Heart right ventricle (tissue), 16 donors: ENCODE measurements around the gene KCTD1. TPM values are rescaled to one million over a fixed set of nuclear protein-coding genes. Genes with fewer than 3 reads are reported as not detected.

Experiments
- ATAC-seq, 8 donors: fragments of 200-7000 bp; cut with Tn5 transposase; one replicate each; pipeline ENCODE4 v1.9.1; 2020; ENCODE audit warnings: mild to moderate bottlenecking in 8 of 8, moderate library complexity in 8 of 8, moderate number of reproducible peaks in 1 of 8
- DNase-seq, 2 donors: peaks; one replicate each; pipeline ENCODE4 v3.0.0-alpha.2; 2020
- H3K27ac ChIP-seq, 10 donors: fragments of 200-600 bp; sonication (generic) in 2 of 10; one replicate each; pipeline versions ENCODE4 v1.5.0 to v1.8.0; 2020 to 2022; ENCODE audit warnings: mild to moderate bottlenecking in 3 of 10
- H3K27me3 ChIP-seq, 7 donors: fragments of 200-600 bp; one replicate each; pipeline ENCODE4 v1.8.0; 2021 to 2022; ENCODE audit warnings: mild to moderate bottlenecking in 2 of 7
- H3K36me3 ChIP-seq, 9 donors: fragments of 200-600 bp; sonication (generic) in 1 of 9; one replicate each; pipeline versions ENCODE4 v1.5.0 to v1.8.0; 2020 to 2022; ENCODE audit warnings: mild to moderate bottlenecking in 2 of 9
- H3K4me1 ChIP-seq, 9 donors: fragments of 200-600 bp; sonication (generic) in 1 of 9; one replicate each; pipeline versions ENCODE4 v1.5.0 to v1.8.0; 2020 to 2022; ENCODE audit warnings: mild to moderate bottlenecking in 4 of 9
- H3K4me3 ChIP-seq, 10 donors: fragments of 200-600 bp; sonication (generic) in 2 of 10; one replicate each; pipeline versions ENCODE4 v1.5.0 to v1.8.0; 2020 to 2022; ENCODE audit warnings: mild to moderate bottlenecking in 7 of 10, moderate library complexity in 2 of 10
- H3K9me3 ChIP-seq, 11 donors: fragments of 200-600 bp in 10 of 11; sonication (generic) in 2 of 11; one replicate each; pipeline versions ENCODE4 v1.5.0 to v1.8.0; 2013 to 2022; ENCODE audit warnings: mild to moderate bottlenecking in 2 of 11, control low read depth in 1 of 11, moderate library complexity in 1 of 11
- CTCF ChIP-seq, 9 donors: fragments of 200-600 bp; sonication (generic) in 2 of 9; IDR thresholded peaks; one replicate each; pipeline versions ENCODE4 v1.5.0 to v1.8.0; 2021 to 2022; ENCODE audit warnings: antibody characterized with exemption in 9 of 9, mild to moderate bottlenecking in 5 of 9, moderate library complexity in 1 of 9
- WGBS, 2 donors: extraction: QIAGEN DNeasy Blood & Tissue Kit; methylation state at CpG; one replicate each; pipeline ENCODE4 v1.1.7; 2013; ENCODE audit warnings: inconsistent platforms in 1 of 2; 5-methylcytosine and 5-hydroxymethylcytosine counted together
- intact Hi-C, 10 donors: fragments of 100-400 bp; cut with DNase I; formaldehyde crosslinking; loops; one replicate each; pipeline versions ENCODE4 v1.11.1 to v1.14.2; 2022
- polyA plus RNA-seq, 2 donors: library from polyadenylated mRNA; stranded (reverse); fragments of 200-250 nt; gene quantifications; one replicate each; pipeline ENCODE4 v1.2.3, GENCODE V29; 2013
- total RNA-seq, 10 donors: library from RNA; stranded (reverse); fragmentation: NEBNext Ultra II Directional in 3 of 10; extraction: Animal tissue kit (Norgen Biotek cat#: 25700) in 3 of 10; gene quantifications; one replicate each; pipeline versions ENCODE4 v1.2.1 to v1.2.4, GENCODE V29; 2021 to 2023
- donor health status: Arrhythmogenic right ventricular cardiomyopathy.
- donor health status: ischemic (EF 13 %, LVEDD 7.1; RV severe dilation, severe dysfunction).
- donor health status: healthy with polysubstance abuse.
- donor health status: DM: no; HTN: yes; CAD: no.
- donor health status: DM: no; HTN: no; CAD: no.
- donor health status: ischemic (EF 25% LVEDD 6.9; RV normal size, moderate dysfunction).
- donor health status: ischemic (EF 25% LVEDD 5.7; RV mildly dilated, moderate dysfunction).
- donor health status: healthy.
- donor health status: DM: yes; HTN: yes; CAD: no.
- donor health status: Ischemic cardiomyopathy.
- donor health status: ischemic (EF 35%, LVEDD 5.7; RV mildly dilated, moderate dysfunction).
- donor health status: nonischemic (EF 11% LVEDD 7.7; RV severe dilation, severe dysfunction).
- donor health status: DM: yes; HTN: yes; CAD: no.
- donor health status: PGD.
- donor health status: ischemic (EF 29% LVEDD 5.4; RV normal size, mild dysfunction).
- donor health status: nonischemic (EF 23%, LVEDD 6.1; RV moderate dilation, normal function).

KCTD1 gene
- total and polyA plus RNA-seq, 12 donors: 7.5 to 16.7 (median 10.7) TPM

GRCh38 chr18:26545335-26546123 lies 2.8 kb downstream of the KCTD1 start:
- H3K27ac ChIP-seq: no peak overlapping the region
- peaks cover 0 to 37% (median 6%) of the 10 kb centered on the region in 7 donors for H3K27me3 ChIP-seq
- intact Hi-C loops: loop anchor here in 4 of 10 donors (5.0 to 10.0 kb wide), 5 partner anchors 109 to 161 kb away; no protein-coding TSS in a partner anchor
- H3K4me1 ChIP-seq: peaks cover 6 to 56% (median 42%) of the 10 kb centered on the region in 9 donors
- ATAC-seq (no peak), DNase-seq (no peak)
- peak overlapping the region in 1 of 10 donors; percentile 11 for H3K4me3 ChIP-seq
- WGBS, 2 donors: 40 to 47% methylated on average over 7 of the region's 7 CpGs
- H3K36me3 ChIP-seq: no peaks in the 10 kb centered on the region
- no peak for TF ChIP-seq CTCF (IDR thresholded peaks at IDR 0.05)
- H3K9me3 ChIP-seq: no peaks in the 10 kb centered on the region

GRCh38 chr18:26544451-26544850 lies 3.9 kb downstream of the KCTD1 start:
- no peak for DNase-seq
- H3K4me1 ChIP-seq: peaks cover 6 to 50% (median 33%) of the 10 kb centered on the region in 9 donors
- 77 to 83% methylated on average over 4 of the region's 4 CpGs for WGBS, 2 donors
- H3K4me3 ChIP-seq: no peak overlapping the region
- no peak for TF ChIP-seq CTCF (IDR thresholded peaks at IDR 0.05)
- ATAC-seq: no peak
- H3K27ac ChIP-seq: no peak overlapping the region
- H3K27me3 ChIP-seq: peaks cover 0 to 26% (median 0%) of the 10 kb centered on the region in 7 donors
- intact Hi-C loops: loop anchor here in 4 of 10 donors (10.0 kb wide), 4 partner anchors 110 to 160 kb away; no protein-coding TSS in a partner anchor
- no peaks in the 10 kb centered on the region for H3K36me3 ChIP-seq
- no peaks in the 10 kb centered on the region for H3K9me3 ChIP-seq

GRCh38 chr18:26543373-26543772 lies 5.0 kb downstream of the KCTD1 start:
- peaks cover 6 to 48% (median 30%) of the 10 kb centered on the region in 9 donors for H3K4me1 ChIP-seq
- DNase-seq: no peak
- WGBS, 2 donors: 32 to 71% methylated on average over 1 of the region's 1 CpG

More at GRCh38 chr18:26543373-26543772, 5.0 kb downstream of the KCTD1 start:
- peaks cover 0 to 16% (median 0%) of the 10 kb centered on the region in 7 donors for H3K27me3 ChIP-seq
- no peak for ATAC-seq
- TF ChIP-seq CTCF (IDR thresholded peaks at IDR 0.05): no peak
- intact Hi-C loops: loop anchor here in 4 of 10 donors (10.0 kb wide), 4 partner anchors 109 to 159 kb away; no protein-coding TSS in a partner anchor
- H3K36me3 ChIP-seq: no peaks in the 10 kb centered on the region
- H3K4me3 ChIP-seq: no peak overlapping the region
- no peaks in the 10 kb centered on the region for H3K9me3 ChIP-seq
- no peak overlapping the region for H3K27ac ChIP-seq
